Osteoblast (primary cell): Measurements from ENCODE around the gene WSB1. TPM values are rescaled to one million over a fixed set of nuclear protein-coding genes. Genes with fewer than 3 reads are reported as not detected.

Source experiments
- DNase-seq: peaks from one replicate; pipeline ENCODE4 v3.0.0; 2011; ENCODE audit warnings: low spot score, mixed read lengths; ENCODE audit not compliant: insufficient read length; ENCODE audit errors: missing footprints
- H2AFZ ChIP-seq: 2 replicates; pipeline ENCODE4 v1.6.0; 2011; ENCODE audit warnings: mild to moderate bottlenecking, low read length
- H3K27ac ChIP-seq: 2 replicates; pipeline ENCODE4 v1.5.1; 2011; ENCODE audit warnings: mild to moderate bottlenecking, low read depth, low read length, moderate library complexity
- H3K27me3 ChIP-seq: 2 replicates; pipeline ENCODE4 v1.6.0; 2012; ENCODE audit warnings: mild to moderate bottlenecking, control low read depth, inconsistent platforms, low read length, moderate library complexity; ENCODE audit not compliant: insufficient read depth
- H3K36me3 ChIP-seq: 2 replicates; pipeline ENCODE4 v1.5.1; 2011; ENCODE audit warnings: mild to moderate bottlenecking, low read length, control low read depth, moderate library complexity; ENCODE audit not compliant: insufficient read depth
- H3K4me1 ChIP-seq: 2 replicates; pipeline ENCODE4 v1.5.1; 2011; ENCODE audit warnings: mild to moderate bottlenecking, low read length, control low read depth, moderate library complexity; ENCODE audit not compliant: insufficient read depth
- H3K4me2 ChIP-seq: 2 replicates; pipeline ENCODE4 v1.6.0; 2011; ENCODE audit warnings: mild to moderate bottlenecking, low read length; ENCODE audit not compliant: insufficient read depth
- H3K4me3 ChIP-seq: fragments of 200-600 bp; sonication (generic); 3 replicates; pipeline ENCODE4 v1.5.1; 2012; ENCODE audit warnings: mild to moderate bottlenecking, low read length, inconsistent platforms; ENCODE audit not compliant: insufficient read depth
- H3K79me2 ChIP-seq: 2 replicates; pipeline ENCODE4 v1.6.0; 2012; ENCODE audit warnings: mild to moderate bottlenecking, low read length, control low read depth, inconsistent platforms; ENCODE audit not compliant: insufficient read depth
- H3K9me3 ChIP-seq: 2 replicates; pipeline ENCODE4 v1.5.1; 2011; ENCODE audit warnings: low read depth, low read length, control low read depth
- H4K20me1 ChIP-seq: 2 replicates; pipeline ENCODE4 v1.6.0; 2012; ENCODE audit warnings: mild to moderate bottlenecking, low read length, control low read depth; ENCODE audit not compliant: insufficient read depth
- CTCF ChIP-seq: IDR thresholded peaks from 2 replicates; pipeline ENCODE4 v1.5.1; 2011; ENCODE audit warnings: mild to moderate bottlenecking, low read depth, low read length, moderate library complexity; ENCODE audit errors: extremely low read depth
- total RNA-seq: library from RNA; depleted of rRNA; stranded (reverse); fragments of >200 nt; gene quantifications from 2 replicates; pipeline ENCODE4 v1.2.3, GENCODE V29; 2012

The WSB1 gene
- total RNA-seq, 1 donor: 177 TPM

GRCh38 chr17:27340575-27340974, 46.7 kb downstream of the WSB1 start:
- Histone ChIP-seq H3K4me2 (no peak overlapping the region), H3K27me3 (no peaks in the 10 kb centered on the region), H2AFZ (no peak overlapping the region), H3K36me3 (no peaks in the 10 kb centered on the region), H3K9me3 (no peaks in the 10 kb centered on the region), H3K27ac (no peak overlapping the region), H4K20me1 (no peaks in the 10 kb centered on the region), H3K4me1 (no peaks in the 10 kb centered on the region), H3K4me3 (no peak overlapping the region), H3K79me2 (no peaks in the 10 kb centered on the region)
- no peak for TF ChIP-seq CTCF
- DNase-seq: no peak

DNA sequence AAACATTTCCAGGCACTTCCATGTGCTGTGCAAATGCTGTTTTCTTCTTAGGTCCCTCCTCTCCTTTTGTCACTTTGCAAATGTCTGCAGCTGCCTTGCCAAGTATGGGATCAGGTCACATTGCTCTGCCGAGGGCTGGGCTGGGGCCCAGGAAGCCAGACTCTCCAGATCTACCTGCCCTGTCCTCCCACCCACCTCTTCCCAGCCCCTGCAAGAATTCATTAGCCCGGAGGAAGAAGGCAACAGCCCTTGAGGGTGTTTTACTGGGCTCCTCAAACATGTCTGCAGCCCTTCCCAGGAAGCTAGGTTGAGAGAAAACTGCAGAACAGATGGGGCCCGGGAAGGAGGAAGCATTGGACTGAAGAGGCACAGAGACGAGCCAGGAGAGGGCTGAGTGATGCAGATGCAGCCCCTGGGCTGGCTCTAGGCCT, 47.1 kb downstream of the WSB1 start:
- no peak for TF ChIP-seq CTCF
- Histone ChIP-seq H3K4me2 (no peak overlapping the region), H3K4me1 (no peaks in the 10 kb centered on the region), H3K79me2 (no peaks in the 10 kb centered on the region), H2AFZ (no peak overlapping the region), H4K20me1 (no peaks in the 10 kb centered on the region), H3K27me3 (no peaks in the 10 kb centered on the region), H3K9me3 (no peaks in the 10 kb centered on the region), H3K36me3 (no peaks in the 10 kb centered on the region), H3K27ac (no peak overlapping the region), H3K4me3 (no peak overlapping the region)
- DNase-seq: no peak

DNA sequence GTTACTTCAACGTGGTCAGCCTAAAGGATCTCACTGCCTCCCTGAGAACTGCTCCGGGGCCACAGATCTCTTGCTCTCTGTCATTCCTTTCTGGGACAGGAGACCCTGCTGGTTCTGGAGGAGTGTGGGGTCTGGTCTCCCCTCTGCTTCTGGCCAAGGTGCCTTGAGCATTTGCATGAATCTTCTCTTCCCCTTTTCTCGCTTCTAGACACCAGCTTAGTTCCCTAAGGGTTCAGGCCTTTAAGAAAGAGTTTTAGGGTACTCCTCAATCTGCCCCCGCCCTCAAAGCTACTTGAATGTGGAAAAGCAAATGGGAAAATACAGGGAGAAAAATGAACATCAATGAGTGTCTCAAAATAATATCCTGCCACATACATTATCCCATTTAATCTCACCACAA, 48.1 kb downstream of the WSB1 start:
- no peak for DNase-seq
- no peaks in the 10 kb centered on the region for H3K36me3 ChIP-seq
- no peak overlapping the region for H3K4me2 ChIP-seq
- no peaks in the 10 kb centered on the region for H3K27me3 ChIP-seq
- H3K79me2 ChIP-seq: no peaks in the 10 kb centered on the region
- TF ChIP-seq CTCF: no peak
- no peak overlapping the region for H2AFZ ChIP-seq
- no peak overlapping the region for H3K4me3 ChIP-seq
- no peak overlapping the region for H3K27ac ChIP-seq
- H3K9me3 ChIP-seq: no peaks in the 10 kb centered on the region
- H4K20me1 ChIP-seq: no peaks in the 10 kb centered on the region
- H3K4me1 ChIP-seq: no peaks in the 10 kb centered on the region

GRCh38 chr17:27343294-27343693, 49.4 kb downstream of the WSB1 start:
- H3K27ac ChIP-seq: no peak overlapping the region
- DNase-seq: no peak
- H4K20me1 ChIP-seq: no peaks in the 10 kb centered on the region
- H3K9me3 ChIP-seq: no peaks in the 10 kb centered on the region
- no peak overlapping the region for H3K4me2 ChIP-seq
- no peak overlapping the region for H2AFZ ChIP-seq
- no peak overlapping the region for H3K4me3 ChIP-seq
- no peaks in the 10 kb centered on the region for H3K27me3 ChIP-seq
- no peaks in the 10 kb centered on the region for H3K36me3 ChIP-seq
- no peaks in the 10 kb centered on the region for H3K79me2 ChIP-seq
- no peaks in the 10 kb centered on the region for H3K4me1 ChIP-seq
- TF ChIP-seq CTCF: no peak
